Body of pancreas (tissue), 4 donors: ENCODE data around the gene CAMK1D. TPM values are rescaled to one million over a fixed set of nuclear protein-coding genes. Genes with fewer than 3 reads are reported as not detected.

Experiments
- ATAC-seq: fragments of 150-250 bp; one replicate; pipeline ENCODE4 v1.9.1; 2016
- DNase-seq, 4 donors: peaks; one replicate each; pipeline ENCODE4 v3.0.0-alpha.2; 2019
- H3K27ac ChIP-seq, 4 donors: fragments of 200-600 bp; sonication (generic); 1 replicate in 3 of 4; 2 replicates in 1 of 4; pipeline versions ENCODE4 v1.5.1 to v1.6.1; 2016 to 2019; ENCODE audit warnings: mild to moderate bottlenecking in 1 of 4, mixed read lengths in 1 of 4, moderate library complexity in 1 of 4
- H3K27me3 ChIP-seq, 2 donors: fragments of 200-600 bp; sonication (generic); one replicate each; pipeline ENCODE4 v1.6.0; 2016; ENCODE audit warnings: mild to moderate bottlenecking in 1 of 2
- H3K36me3 ChIP-seq, 2 donors: fragments of 200-600 bp; sonication (generic); replicated peaks in 1 of 2; 2 replicates each; pipeline ENCODE4 v1.5.1; 2016; ENCODE audit warnings: low read depth in 2 of 2; ENCODE audit not compliant: insufficient read depth in 1 of 2
- H3K4me1 ChIP-seq: fragments of 200-600 bp; sonication (generic); one replicate; pipeline ENCODE4 v1.6.0; 2016
- H3K4me3 ChIP-seq, 2 donors: fragments of 200-600 bp; sonication (generic); 1 replicate in 1 of 2; 2 replicates in 1 of 2; pipeline ENCODE4 v1.5.1; 2016 to 2019
- H3K9me3 ChIP-seq, 3 donors: fragments of 200-600 bp; sonication (generic); 1 replicate in 2 of 3; 2 replicates in 1 of 3; pipeline ENCODE4 v1.5.1; 2016
- CTCF ChIP-seq, 7 experiments: fragments of 450-650 bp in 4 of 7; fragments of 200-600 bp in 3 of 7; sonication (generic) in 3 of 7; IDR thresholded peaks; one replicate each; pipeline ENCODE4 v1.5.1; 2016 to 2019; ENCODE audit warnings: antibody characterized with exemption in 7 of 7
- POLR2A ChIP-seq, 3 donors: fragments of 450-650 bp; IDR thresholded peaks; one replicate each; pipeline ENCODE4 v1.6.1; 2016; ENCODE audit warnings: antibody characterized with exemption in 3 of 3, mild to moderate bottlenecking in 2 of 3
- WGBS, 2 donors: methylation state at CpG; one replicate each; pipeline ENCODE4 v1.1.5; 2017; 5-methylcytosine and 5-hydroxymethylcytosine counted together
- intact Hi-C: fragments of 100-400 bp; cut with DNase I; formaldehyde crosslinking; loops from one replicate; pipeline ENCODE4 v1.15.1; 2023
- total RNA-seq, 2 donors: library from RNA; depleted of rRNA; stranded (reverse); fragments of >200 nt; gene quantifications; one replicate each; pipeline ENCODE4 v1.1.0, GENCODE V29; 2016

The CAMK1D gene
- total RNA-seq, 2 donors from 2014 or later: 12.5 to 14.2 TPM

DNA sequence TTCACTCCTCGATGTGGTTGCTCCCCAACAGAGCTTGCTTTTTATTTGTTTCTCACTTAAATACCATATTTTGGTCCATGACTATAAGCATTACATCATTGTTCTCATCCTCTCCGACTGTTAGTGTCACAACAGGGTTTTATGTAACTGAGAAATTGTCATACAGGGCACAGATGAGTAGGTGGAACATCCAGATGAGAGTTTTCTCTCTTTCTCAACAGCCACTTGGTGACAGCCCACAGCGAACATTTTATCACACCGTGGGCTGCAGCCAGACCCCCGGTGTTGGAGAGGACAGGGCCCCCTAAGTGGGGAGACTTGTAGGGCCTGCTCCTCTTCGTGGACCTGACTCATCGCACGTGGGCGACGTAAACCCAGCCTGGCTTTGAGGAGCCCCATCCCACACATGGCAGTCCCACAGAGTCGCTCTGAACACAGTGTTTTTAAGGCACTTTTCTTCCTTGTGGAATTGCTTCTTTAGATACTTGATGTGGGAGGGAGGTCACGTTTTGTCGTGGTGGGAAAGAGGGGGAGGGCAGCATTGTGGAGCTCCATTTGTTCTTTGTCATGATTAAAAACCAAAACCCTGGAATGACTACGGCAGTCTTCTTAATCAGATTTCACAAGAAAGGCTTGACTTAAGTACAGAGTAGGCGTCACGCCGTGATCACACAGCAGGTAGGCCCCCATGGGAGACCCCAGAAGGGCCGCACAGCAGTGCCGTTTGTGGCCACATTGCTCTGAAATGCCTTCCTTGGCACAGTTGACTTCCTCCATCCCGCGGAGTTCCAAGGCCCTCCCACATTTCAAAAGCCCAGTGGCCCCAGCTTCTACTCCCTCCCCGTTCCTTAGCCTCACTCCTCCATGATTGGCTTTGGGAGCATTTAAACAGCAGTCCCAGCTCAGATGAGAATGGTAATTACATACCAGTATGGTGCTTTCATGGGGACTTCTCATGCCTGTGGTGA is 431.6 kb downstream of the CAMK1D start:
- peak; percentile 15 for ATAC-seq
- Histone ChIP-seq H3K9me3 (no peaks in the 10 kb centered on the region), H3K4me3 (no peak overlapping the region), H3K36me3 (no peaks in the 10 kb centered on the region), H3K27me3 (no peaks in the 10 kb centered on the region), H3K27ac (no peak overlapping the region), H3K4me1 (no peaks in the 10 kb centered on the region)
- intact Hi-C loops: no loop called here
- TF ChIP-seq POLR2A (IDR thresholded peaks at IDR 0.05) (no peak), CTCF (IDR thresholded peaks at IDR 0.05) (no peak)
- 84 to 88% methylated on average over 22 of the region's 22 CpGs for WGBS, 2 donors
- DNase-seq: peak in 1 of 4 donors; percentile 8

GRCh38 chr10:12781976-12782375 is 432.6 kb downstream of the CAMK1D start:
- Histone ChIP-seq H3K9me3 (no peaks in the 10 kb centered on the region), H3K27ac (no peak overlapping the region), H3K4me3 (no peak overlapping the region), H3K27me3 (no peaks in the 10 kb centered on the region), H3K36me3 (no peaks in the 10 kb centered on the region), H3K4me1 (no peaks in the 10 kb centered on the region)
- ATAC-seq (no peak), DNase-seq (no peak)
- 82 to 92% methylated on average over 1 of the region's 1 CpG for WGBS, 2 donors
- no peak for TF ChIP-seq POLR2A (IDR thresholded peaks at IDR 0.05)
- no peak for TF ChIP-seq CTCF (IDR thresholded peaks at IDR 0.05)
- intact Hi-C loops: no loop called here

DNA sequence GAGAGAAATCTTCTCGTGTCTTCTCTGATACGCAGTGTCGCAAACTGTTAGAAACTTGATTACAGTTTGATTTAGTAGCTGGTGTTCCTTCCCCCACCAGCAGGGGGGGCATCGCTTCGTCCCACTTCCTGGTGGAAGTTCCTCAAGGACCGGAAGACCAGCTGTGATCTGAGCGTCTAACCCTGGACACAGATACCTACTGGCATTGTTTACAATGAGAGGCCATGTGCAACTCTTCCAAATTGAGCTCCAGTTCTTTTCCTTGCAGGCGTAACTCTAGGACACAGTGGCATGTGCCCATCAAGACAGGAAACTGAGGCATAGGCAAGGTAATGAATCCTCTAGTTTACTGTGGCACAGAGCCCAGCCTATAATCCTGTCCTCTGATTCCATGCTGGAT is 433.2 kb downstream of the CAMK1D start:
- no peaks in the 10 kb centered on the region for H3K4me1 ChIP-seq
- H3K36me3 ChIP-seq: no peaks in the 10 kb centered on the region
- TF ChIP-seq CTCF (IDR thresholded peaks at IDR 0.05): peak; percentile 47 to 61 (median 52)
- no peak for TF ChIP-seq POLR2A (IDR thresholded peaks at IDR 0.05)
- no peak overlapping the region for H3K27ac ChIP-seq
- H3K9me3 ChIP-seq: no peaks in the 10 kb centered on the region
- 60 to 68% methylated on average over 8 of the region's 8 CpGs for WGBS, 2 donors
- no peak for ATAC-seq
- intact Hi-C loops: no loop called here
- no peaks in the 10 kb centered on the region for H3K27me3 ChIP-seq
- H3K4me3 ChIP-seq: no peak overlapping the region
- DNase-seq: peak; percentile 26 to 53 (median 35)

DNA sequence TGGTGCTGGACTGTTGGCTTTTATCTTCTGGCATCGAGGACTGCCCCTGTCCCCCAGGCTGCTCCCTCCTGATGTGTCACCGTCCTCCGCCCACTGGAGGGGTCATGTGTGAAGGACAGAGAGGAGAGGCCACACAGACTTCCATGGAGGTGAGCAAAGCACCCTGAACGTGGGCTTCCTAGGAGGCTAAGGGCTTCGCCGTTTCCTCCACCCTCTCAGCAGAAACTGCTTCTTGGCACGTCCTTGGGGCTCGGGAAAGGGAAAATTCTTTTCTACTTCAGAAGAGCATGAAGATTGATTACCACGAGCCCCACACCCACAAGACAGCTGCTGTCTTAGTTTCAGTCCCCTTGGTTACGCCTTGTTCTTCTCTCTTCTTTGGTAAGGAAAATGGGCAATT is 433.9 kb downstream of the CAMK1D start:
- H3K36me3 ChIP-seq: no peaks in the 10 kb centered on the region
- H3K9me3 ChIP-seq: no peaks in the 10 kb centered on the region
- DNase-seq (no peak), ATAC-seq (no peak)
- 86 to 91% methylated on average over 10 of the region's 10 CpGs for WGBS, 2 donors
- no peaks in the 10 kb centered on the region for H3K27me3 ChIP-seq
- no peak overlapping the region for H3K27ac ChIP-seq
- no peak overlapping the region for H3K4me3 ChIP-seq
- TF ChIP-seq POLR2A (IDR thresholded peaks at IDR 0.05) (no peak), CTCF (IDR thresholded peaks at IDR 0.05) (no peak)
- intact Hi-C loops: no loop called here
- no peaks in the 10 kb centered on the region for H3K4me1 ChIP-seq
